Hepatocyte (in vitro differentiated cells): ENCODE results near the gene BUB1. TPM values are rescaled to one million over a fixed set of nuclear protein-coding genes. Genes with fewer than 3 reads are reported as not detected.
A peak's percentile ranks its signal among the peaks of the same experiment; 100 is the strongest.

Source experiments
- DNase-seq: peaks from one replicate; pipeline ENCODE4 v3.0.0-alpha.2; 2016; ENCODE audit warnings: low spot score
- H2AFZ ChIP-seq: fragments of 200-600 bp; sonication (generic); 2 replicates; pipeline ENCODE4 v1.6.0; 2016; ENCODE audit warnings: antibody characterized with exemption, mild to moderate bottlenecking
- H3K27ac ChIP-seq: fragments of 200-600 bp; sonication (generic); 2 replicates; pipeline ENCODE4 v1.5.1; 2016; ENCODE audit warnings: mild to moderate bottlenecking
- H3K27me3 ChIP-seq: fragments of 200-600 bp; sonication (generic); 2 replicates; pipeline ENCODE4 v1.6.1; 2016
- H3K36me3 ChIP-seq: fragments of 200-600 bp; sonication (generic); replicated peaks from 2 replicates; pipeline ENCODE4 v1.5.1; 2016; ENCODE audit warnings: low read depth; ENCODE audit not compliant: insufficient read depth
- H3K4me1 ChIP-seq: fragments of 200-600 bp; sonication (generic); 2 replicates; pipeline ENCODE4 v1.5.1; 2016; ENCODE audit warnings: mild to moderate bottlenecking, moderate library complexity; ENCODE audit not compliant: insufficient read depth
- H3K4me2 ChIP-seq: fragments of 200-600 bp; sonication (generic); 2 replicates; pipeline ENCODE4 v1.6.0; 2016
- H3K4me3 ChIP-seq: fragments of 200-600 bp; sonication (generic); 2 replicates; pipeline ENCODE4 v1.5.1; 2016; ENCODE audit warnings: mild to moderate bottlenecking
- H3K79me2 ChIP-seq: fragments of 200-600 bp; sonication (generic); 2 replicates; pipeline ENCODE4 v1.6.0; 2017; ENCODE audit warnings: mild to moderate bottlenecking
- H3K9me2 ChIP-seq: fragments of 200-600 bp; sonication (generic); replicated peaks from 2 replicates; pipeline ENCODE4 v1.6.0; 2017; ENCODE audit warnings: mild to moderate bottlenecking; ENCODE audit not compliant: insufficient read depth
- H3K9me3 ChIP-seq: fragments of 200-600 bp; sonication (generic); 2 replicates; pipeline ENCODE4 v1.5.1; 2016; ENCODE audit warnings: low read depth, mild to moderate bottlenecking
- H4K20me1 ChIP-seq: fragments of 200-600 bp; sonication (generic); 2 replicates; pipeline ENCODE4 v1.6.0; 2016; ENCODE audit warnings: mild to moderate bottlenecking; ENCODE audit not compliant: insufficient read depth, poor library complexity, severe bottlenecking
- CTCF ChIP-seq: fragments of 200-600 bp; sonication (generic); IDR thresholded peaks from 2 replicates; pipeline ENCODE4 v1.5.1; 2016; ENCODE audit warnings: antibody characterized with exemption, mild to moderate bottlenecking; ENCODE audit not compliant: poor library complexity
- EZH2 ChIP-seq: fragments of 200-600 bp; sonication (generic); IDR thresholded peaks from 2 replicates; pipeline ENCODE4 v1.6.1; 2016; ENCODE audit warnings: antibody characterized with exemption, mild to moderate bottlenecking, borderline replicate concordance
- EZH2phosphoT487 ChIP-seq: fragments of 200-600 bp; sonication (generic); IDR thresholded peaks from one replicate; pipeline ENCODE4 v1.6.1; 2018; ENCODE audit warnings: antibody characterized with exemption, mild to moderate bottlenecking, low read depth, moderate library complexity; ENCODE audit not compliant: unreplicated experiment, severe bottlenecking
- WGBS: methylation state at CpG from one replicate; pipeline ENCODE4 v1.1.6; 2016; ENCODE audit warnings: low lambda C conversion rate; ENCODE audit errors: missing lambda C conversion rate; 5-methylcytosine and 5-hydroxymethylcytosine counted together
- polyA plus RNA-seq: library from polyadenylated mRNA; unstranded; fragments of >200 nt; fragmentation: Nextera tagmentation; extraction: Ambion mirVana; gene quantifications from 2 replicates; pipeline ENCODE4 v1.2.1, GENCODE V29; 2016
- total RNA-seq: library from RNA; depleted of rRNA; stranded (reverse); fragments of >200 nt; gene quantifications from 2 replicates; pipeline ENCODE4 v1.2.3, GENCODE V29; 2014

Gene BUB1
- total and polyA plus RNA-seq, 2 experiments from 2014 or later: 5.8 to 12.4 TPM

GRCh38 chr2:110682872-110683271 lies 5.0 kb upstream of the BUB1 start:
- Histone ChIP-seq H3K4me3 (no peak overlapping the region), H4K20me1 (no peaks in the 10 kb centered on the region), H3K9me2 (no peaks in the 10 kb centered on the region), H3K27me3 (no peaks in the 10 kb centered on the region), H3K9me3 (no peaks in the 10 kb centered on the region), H3K79me2 (no peaks in the 10 kb centered on the region), H3K27ac (no peak overlapping the region), H3K4me1 (peaks cover 10% of the 10 kb centered on the region), H3K36me3 (no peaks in the 10 kb centered on the region), H2AFZ (no peak overlapping the region), H3K4me2 (no peak overlapping the region)
- TF ChIP-seq EZH2phosphoT487 (no peak), CTCF (no peak), EZH2 (no peak)
- DNase-seq: no peak
- WGBS: 94% methylated on average over 1 of the region's 1 CpG

GRCh38 chr2:110682267-110682666 lies 4.4 kb upstream of the BUB1 start:
- no peak for DNase-seq
- Histone ChIP-seq H4K20me1 (no peaks in the 10 kb centered on the region), H3K79me2 (peaks cover under 1% of the 10 kb centered on the region), H3K4me3 (no peak overlapping the region), H3K36me3 (no peaks in the 10 kb centered on the region), H3K27me3 (no peaks in the 10 kb centered on the region), H3K27ac (no peak overlapping the region), H3K4me2 (no peak overlapping the region), H3K9me2 (no peaks in the 10 kb centered on the region), H2AFZ (no peak overlapping the region), H3K4me1 (peaks cover 10% of the 10 kb centered on the region), H3K9me3 (no peaks in the 10 kb centered on the region)
- WGBS: 95% methylated on average over 10 of the region's 10 CpGs
- TF ChIP-seq CTCF (no peak), EZH2 (no peak), EZH2phosphoT487 (no peak)

- no peaks in the 10 kb centered on the region for H3K9me3 ChIP-seq
- DNase-seq: no peak
- H3K36me3 ChIP-seq: no peaks in the 10 kb centered on the region
- H3K4me1 ChIP-seq: peaks cover 10% of the 10 kb centered on the region
- H3K27ac ChIP-seq: no peak overlapping the region
- no peak overlapping the region for H2AFZ ChIP-seq
- H3K4me2 ChIP-seq: no peak overlapping the region
- H3K79me2 ChIP-seq: peaks cover 16% of the 10 kb centered on the region
- TF ChIP-seq CTCF (no peak), EZH2phosphoT487 (no peak), EZH2 (no peak)
- H3K27me3 ChIP-seq: no peaks in the 10 kb centered on the region
- H3K9me2 ChIP-seq: no peaks in the 10 kb centered on the region
- no peaks in the 10 kb centered on the region for H4K20me1 ChIP-seq
- WGBS: 93% methylated on average over 7 of the region's 7 CpGs
- H3K4me3 ChIP-seq: no peak overlapping the region
Observed at GRCh38 chr2:110680709-110681108, 2.8 kb upstream of the BUB1 start.

- H3K9me3 ChIP-seq: no peaks in the 10 kb centered on the region
- peaks cover 10% of the 10 kb centered on the region for H3K4me1 ChIP-seq
- H3K4me3 ChIP-seq: no peak overlapping the region
- TF ChIP-seq EZH2: no peak
- TF ChIP-seq EZH2phosphoT487: no peak
- no peak for TF ChIP-seq CTCF
- no peak for DNase-seq
- H3K79me2 ChIP-seq: peaks cover 20% of the 10 kb centered on the region
- no peaks in the 10 kb centered on the region for H3K9me2 ChIP-seq
- WGBS: 87% methylated on average over 12 of the region's 12 CpGs
- no peaks in the 10 kb centered on the region for H3K36me3 ChIP-seq
- H2AFZ ChIP-seq: no peak overlapping the region
- H3K27me3 ChIP-seq: no peaks in the 10 kb centered on the region
- H3K4me2 ChIP-seq: peak overlapping the region; percentile 88
- H3K27ac ChIP-seq: no peak overlapping the region
- no peaks in the 10 kb centered on the region for H4K20me1 ChIP-seq
Observed at GRCh38 chr2:110679865-110680264, 2.0 kb upstream of the BUB1 start.
